ENCODE data around the gene ZNF530. TPM values are rescaled to one million over a fixed set of nuclear protein-coding genes. Genes with fewer than 3 reads are reported as not detected.

Gene ZNF530
- total and polyA plus RNA-seq, 9 of the 15 experiments (the other 6 are each of a cell fraction or from before 2014, with no cell fraction given), result 0.28 to 5.9 (median 4.0) TPM

- Histone ChIP-seq H3K4me3 (peak overlapping the region; percentile 88), H3K27me3 (ENCODE audit: control insufficient read depth in 2 of 2, insufficient read depth in 2 of 2, low read length in 2 of 2) (no peaks in the 10 kb centered on the region; a peak in 1 of 5 replicates), H2AFZ (ENCODE audit: low read depth, low read length) (no peak overlapping the region), H3K27ac (ENCODE audit: extremely low read depth, low read depth, low read length) (no peak overlapping the region), H3K9me3 (replicated peaks; ENCODE audit: control insufficient read depth, insufficient read depth, low read depth, low read length) (0 out of 2 replicates have a peak, but pooled peaks cover 5% of the 10 kb centered on the region), H3K9me1 (ENCODE audit: control insufficient read depth, insufficient read depth, low read length) (no peaks in the 10 kb centered on the region), H3K79me2 (ENCODE audit: control insufficient read depth, insufficient read depth, low read length) (peaks cover 20% of the 10 kb centered on the region), H4K20me1 (replicated peaks; ENCODE audit: control insufficient read depth, insufficient read depth, low read length) (no peaks in the 10 kb centered on the region), H3K36me3 (ENCODE audit: control insufficient read depth, insufficient read depth, low read length) (peaks cover 18% of the 10 kb centered on the region), H3K4me1 (replicated peaks in 1 of 2; ENCODE audit: control insufficient read depth in 2 of 2, insufficient read depth in 2 of 2, low read length in 2 of 2) (peaks cover 0 to 11% of the 10 kb centered on the region in 2 experiments; a peak in 2 of 5 replicates), H3K4me2 (ENCODE audit: insufficient read depth, low read length) (peak overlapping the region; percentile 71), H3K9ac (ENCODE audit: insufficient read depth in 1 of 2, low read depth in 2 of 2, low read length in 2 of 2) (peak overlapping the region in 1 of 2 experiments; percentile 69; a peak in 1 of 4 replicates)
- DNase-seq (ENCODE audit: extremely low read depth in 1 of 4, low spot score in 3 of 4) (peak in 3 of 4 experiments; percentile 16 to 25 (median 18)), FAIRE-seq (peak; percentile 65), ATAC-seq (peak; percentile 34; the same call in 2 of the 3 replicates)
- WGBS (ENCODE audit: insufficient coverage, low coverage, missing lambda C conversion rate), result 12% methylated on average over 6 of the region's 6 CpGs
- in situ Hi-C loops (cut with MboI) (no loop called here), intact Hi-C loops (cut with micrococcal nuclease) (no loop called here)
- ChIA-PET CTCF (ENCODE audit: low intra/inter-chr PET ratio) (no interaction called here), POLR2A (no interaction called here)
- TF ChIP-seq POLR2H (tag; IDR thresholded peaks at IDR 0.05; ENCODE audit: low read depth), result no peak
- peak in 1 of 2 experiments; percentile 42; a peak in 2 of 4 replicates for TF ChIP-seq RAD21 (CRISPR knock-in tag; conservative IDR thresholded peaks at IDR 0.05 in 1 of 2, IDR thresholded peaks at IDR 0.05 in 1 of 2)
- no peak for TF ChIP-seq SMARCB1 (IDR thresholded peaks at IDR 0.05; ENCODE audit: insufficient read length, low read depth)
- TF ChIP-seq TCF15 (CRISPR knock-in tag; IDR thresholded peaks at IDR 0.05), result no peak
- no TSS peak for BruUV-seq (replicated peaks)
Observed at GRCh38 chr19:57558525-57558924, 41.2 kb upstream of the ZNF530 start.

GRCh38 chr19:57559008-57559403 is 40.7 kb upstream of the ZNF530 start:
- H3K9me3 ChIP-seq (replicated peaks; ENCODE audit: control insufficient read depth, insufficient read depth, low read depth, low read length), result 0 out of 2 replicates have a peak, but pooled peaks cover 5% of the 10 kb centered on the region
- no peaks in the 10 kb centered on the region for H3K9me1 ChIP-seq (ENCODE audit: control insufficient read depth, insufficient read depth, low read length)
- intact Hi-C loops (cut with micrococcal nuclease) (no loop called here), in situ Hi-C loops (cut with MboI) (no loop called here)
- POLR2A ChIA-PET, result no interaction called here
- H3K27ac ChIP-seq (ENCODE audit: extremely low read depth, low read depth, low read length), result peak overlapping the region; percentile 69; the same call in 2 of the 3 replicates
- H3K27me3 ChIP-seq (ENCODE audit: control insufficient read depth in 2 of 2, insufficient read depth in 2 of 2, low read length in 2 of 2), result no peaks in the 10 kb centered on the region; a peak in 1 of 5 replicates
- CTCF ChIA-PET (ENCODE audit: low intra/inter-chr PET ratio), result no interaction called here
- peak overlapping the region; percentile 69 to 90 for H3K9ac ChIP-seq (ENCODE audit: insufficient read depth in 1 of 2, low read depth in 2 of 2, low read length in 2 of 2)
- H3K4me2 ChIP-seq (ENCODE audit: insufficient read depth, low read length), result peak overlapping the region; percentile 71
- peaks cover 0 to 11% of the 10 kb centered on the region in 2 experiments; a peak in 2 of 5 replicates for H3K4me1 ChIP-seq (replicated peaks in 1 of 2; ENCODE audit: control insufficient read depth in 2 of 2, insufficient read depth in 2 of 2, low read length in 2 of 2)
- peak; percentile 19 to 37 (median 23) for DNase-seq (ENCODE audit: extremely low read depth in 1 of 4, low spot score in 3 of 4)
- peaks cover 18% of the 10 kb centered on the region for H3K36me3 ChIP-seq (ENCODE audit: control insufficient read depth, insufficient read depth, low read length)
- no peaks in the 10 kb centered on the region for H4K20me1 ChIP-seq (replicated peaks; ENCODE audit: control insufficient read depth, insufficient read depth, low read length)
- no peak for FAIRE-seq
- H3K4me3 ChIP-seq, result peak overlapping the region; percentile 88
- H2AFZ ChIP-seq (ENCODE audit: low read depth, low read length), result peak overlapping the region; percentile 94
- WGBS (ENCODE audit: insufficient coverage, low coverage, missing lambda C conversion rate), result 17% methylated on average over 18 of the region's 22 CpGs
- no TSS peak for BruUV-seq (replicated peaks)
- ATAC-seq, result peak; percentile 76
- H3K79me2 ChIP-seq (ENCODE audit: control insufficient read depth, insufficient read depth, low read length), result peaks cover 20% of the 10 kb centered on the region
- TF ChIP-seq E2F6 (IDR thresholded peaks at IDR 0.05; ENCODE audit: borderline replicate concordance in 1 of 2, extremely low read depth in 1 of 2, insufficient read depth in 1 of 2, insufficient read length in 1 of 2, low read depth in 1 of 2, low read length in 1 of 2, poor library complexity in 1 of 2, severe bottlenecking in 1 of 2) (peak in 1 of 2 experiments; percentile 36), KDM5B (IDR thresholded peaks at IDR 0.05; ENCODE audit: insufficient replicate concordance, low read depth, low read length) (peak; percentile 15), NR4A1 (CRISPR knock-in tag; IDR thresholded peaks at IDR 0.05) (no peak), NR4A1 (tag; IDR thresholded peaks at IDR 0.05) (no peak), L3MBTL2 (IDR thresholded peaks at IDR 0.05) (peak; percentile 26; the same call in 1 of the 2 replicates), GATA2 (CRISPR knock-in tag; IDR thresholded peaks at IDR 0.05) (0 out of 2 replicates have a peak, but pooled peaks have one; percentile 7), SLC30A9 (CRISPR knock-in tag; IDR thresholded peaks at IDR 0.05) (no peak), TEAD1 (CRISPR knock-in tag; IDR thresholded peaks at IDR 0.05) (0 out of 4 replicates have a peak, but pooled peaks of 1 of the 2 experiments have one; percentile 10)

Measured in K562 (cell line).